GM19468 (cell line): ENCODE results near the gene LRRC56.

Experiments used
- ATAC-seq: cut with Tn5 transposase; IDR thresholded peaks from one replicate; pipeline ENCODE4 v1.9.1; 2021; ENCODE audit warnings: mild to moderate bottlenecking, moderate library complexity, moderate number of reproducible peaks; ENCODE audit not compliant: unreplicated experiment; ENCODE audit errors: extremely low read depth

The LRRC56 gene

GRCh38 chr11:499201-500076, 37.9 kb upstream of the LRRC56 start:
- no peak for ATAC-seq

DNA sequence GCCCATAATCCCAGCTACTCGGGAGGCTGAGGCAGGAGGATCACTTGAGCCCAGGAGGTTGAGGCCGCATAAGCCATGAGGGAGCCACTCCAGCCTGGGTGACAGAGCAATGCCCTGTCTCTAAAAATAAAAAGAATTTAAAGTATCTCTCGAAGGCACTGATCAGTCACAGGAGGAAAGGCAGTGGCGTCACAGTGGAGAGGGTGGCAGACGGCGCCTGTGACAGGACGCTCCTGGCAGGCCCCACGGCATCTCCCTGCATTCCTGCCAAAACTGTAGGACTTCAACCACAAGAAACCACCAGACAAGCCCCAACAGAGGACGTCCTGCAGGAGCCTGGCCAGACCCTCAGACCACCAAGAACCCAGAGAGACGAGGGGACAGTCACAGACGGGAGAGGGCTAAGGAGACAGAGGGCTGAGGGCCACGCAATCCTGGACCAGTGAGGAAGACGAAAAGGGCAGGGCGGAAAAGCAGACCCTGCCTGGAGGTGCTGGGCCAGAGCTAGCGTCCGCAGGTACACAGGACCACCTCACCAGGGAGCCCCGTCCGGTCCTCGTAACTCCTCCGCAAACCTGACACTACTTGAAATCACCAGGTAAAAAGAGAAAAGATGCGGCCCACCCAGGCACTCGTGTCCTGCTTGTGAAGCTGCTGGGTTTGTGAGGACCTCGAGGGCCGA, 36.2 kb upstream of the LRRC56 start:
- ATAC-seq = no peak

GRCh38 chr11:501683-502287, 35.5 kb upstream of the LRRC56 start:
- ATAC-seq = no peak

DNA sequence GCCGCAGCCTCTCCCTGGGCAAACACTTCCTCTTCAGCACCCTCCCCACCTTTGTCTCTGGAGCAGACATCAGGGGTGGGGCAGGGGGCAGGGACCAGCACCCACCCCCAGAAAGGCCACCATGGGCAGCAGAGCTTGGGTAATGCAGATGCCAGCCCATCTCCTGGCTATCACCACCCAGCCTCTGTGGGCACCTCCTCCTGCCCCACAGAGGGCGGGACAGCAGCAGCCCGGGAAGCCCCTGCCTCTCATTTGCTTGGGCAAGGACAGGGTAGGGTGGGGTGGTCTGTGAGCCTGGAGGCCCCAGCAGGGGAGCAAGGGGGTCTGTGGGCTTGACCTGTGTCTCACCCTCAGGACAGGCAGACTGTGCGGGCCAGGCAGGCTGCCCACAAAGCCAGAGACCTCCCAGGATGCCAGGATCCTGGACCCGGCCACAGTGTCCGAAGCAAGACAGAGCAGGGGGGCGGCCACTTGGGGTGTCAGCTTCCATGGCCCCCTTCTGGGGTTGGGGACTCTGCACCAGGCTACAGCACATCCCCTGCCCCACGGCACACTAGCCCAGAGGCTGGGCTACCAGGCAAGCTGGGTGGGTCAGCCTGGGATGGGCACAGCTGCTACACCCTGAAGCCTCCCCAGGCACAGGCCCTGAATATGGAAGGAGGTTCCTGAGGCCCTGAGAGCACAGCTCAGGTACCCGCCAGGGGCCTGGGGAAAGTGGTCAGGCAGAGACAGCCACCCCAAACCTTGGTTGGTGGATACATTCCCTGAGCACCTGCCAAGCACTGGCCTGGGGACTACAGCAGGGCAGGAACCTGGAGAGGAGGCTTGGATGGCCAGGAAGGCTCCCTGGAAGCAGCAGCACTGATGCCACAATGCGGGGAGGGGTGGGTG, 34.8 kb upstream of the LRRC56 start:
- no peak for ATAC-seq

DNA sequence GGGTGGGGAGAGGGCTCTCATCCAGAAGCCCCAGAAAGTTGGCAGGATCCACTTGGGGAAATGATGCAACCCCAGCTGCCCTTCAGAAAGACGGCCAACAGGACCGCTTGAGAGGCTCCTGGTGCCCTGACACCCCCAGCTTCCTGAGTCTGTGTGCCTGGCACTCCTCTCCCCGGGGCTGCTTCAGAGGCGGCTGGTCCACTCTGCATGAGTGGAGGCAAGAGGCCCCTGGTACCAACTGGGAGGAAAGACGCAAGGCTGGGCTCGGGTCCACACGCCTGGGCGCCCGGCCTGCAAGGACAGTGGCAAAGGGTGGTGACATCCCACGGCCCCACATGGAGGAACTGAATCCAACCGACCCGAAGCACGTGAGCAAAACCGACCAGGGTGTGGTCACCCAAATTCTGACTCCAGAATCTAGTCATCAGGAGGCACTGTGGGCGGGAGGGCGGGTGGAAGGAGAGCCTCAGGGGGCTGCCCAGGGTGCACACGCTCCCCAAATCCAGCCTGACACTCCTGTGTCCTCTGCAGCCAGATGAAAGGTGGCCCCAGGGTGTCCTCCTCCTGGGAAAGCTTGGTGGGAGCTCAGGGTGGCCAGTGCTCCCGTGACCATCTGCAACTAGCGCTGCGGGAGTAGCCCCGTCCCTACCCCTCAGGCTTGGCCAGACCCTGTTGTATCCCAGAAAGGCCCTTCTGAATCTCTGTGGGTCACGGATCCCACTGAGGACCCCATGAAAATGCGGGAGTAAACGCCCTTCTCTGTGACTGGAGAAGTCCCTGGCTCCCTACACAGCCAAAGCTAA, 33.9 kb upstream of the LRRC56 start:
- ATAC-seq = no peak

DNA sequence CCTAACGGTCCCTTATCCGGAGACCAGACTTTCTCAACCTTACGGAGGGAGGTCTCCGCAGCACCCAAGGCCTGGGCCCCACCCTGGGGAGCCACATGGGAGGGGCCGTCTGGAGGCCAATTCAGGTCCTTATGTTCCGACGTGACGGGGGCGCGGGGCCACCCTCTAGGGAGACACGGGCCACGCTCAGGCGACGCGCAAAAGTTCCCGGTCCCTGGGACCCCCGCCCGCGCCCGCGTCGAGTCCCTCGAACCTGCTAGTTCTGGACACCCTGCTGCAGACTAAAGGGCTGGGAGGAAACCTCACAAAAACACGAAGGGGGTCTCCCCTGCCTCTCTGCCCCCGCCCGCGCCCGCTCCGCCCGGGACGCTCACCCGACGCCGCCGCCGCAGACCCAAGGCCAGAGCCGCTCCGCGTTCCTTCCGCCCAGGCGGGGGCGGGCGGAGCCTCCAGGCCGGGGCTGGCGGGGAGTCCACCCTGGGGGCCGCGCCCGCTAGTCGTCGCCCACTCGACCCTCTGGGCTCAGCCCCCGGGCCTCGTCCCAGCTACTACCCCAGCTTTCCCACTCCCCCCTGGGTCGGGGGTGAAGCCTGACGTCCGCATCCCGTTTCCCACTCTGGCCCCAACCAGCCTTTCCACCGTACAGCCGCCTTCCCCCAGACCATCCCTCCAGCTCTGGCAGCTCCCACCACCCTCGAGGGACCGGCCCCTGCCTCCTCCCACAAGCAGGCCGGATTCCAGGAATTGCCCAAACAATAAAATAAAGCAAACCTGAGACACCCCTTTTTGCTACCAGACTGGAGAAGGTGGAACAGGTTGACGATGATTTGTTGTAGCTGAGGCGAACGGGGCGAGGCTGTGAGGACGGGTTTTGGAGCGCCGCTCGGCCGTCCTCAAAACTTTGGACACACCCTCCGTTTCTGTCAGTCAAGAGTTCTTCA, 33.0 kb upstream of the LRRC56 start:
- ATAC-seq = no peak

- no peak for ATAC-seq
Measured at GRCh38 chr11:504994-505344, 32.4 kb upstream of the LRRC56 start.

GRCh38 chr11:506238-506994, 30.9 kb upstream of the LRRC56 start:
- peak; percentile 51 for ATAC-seq

DNA sequence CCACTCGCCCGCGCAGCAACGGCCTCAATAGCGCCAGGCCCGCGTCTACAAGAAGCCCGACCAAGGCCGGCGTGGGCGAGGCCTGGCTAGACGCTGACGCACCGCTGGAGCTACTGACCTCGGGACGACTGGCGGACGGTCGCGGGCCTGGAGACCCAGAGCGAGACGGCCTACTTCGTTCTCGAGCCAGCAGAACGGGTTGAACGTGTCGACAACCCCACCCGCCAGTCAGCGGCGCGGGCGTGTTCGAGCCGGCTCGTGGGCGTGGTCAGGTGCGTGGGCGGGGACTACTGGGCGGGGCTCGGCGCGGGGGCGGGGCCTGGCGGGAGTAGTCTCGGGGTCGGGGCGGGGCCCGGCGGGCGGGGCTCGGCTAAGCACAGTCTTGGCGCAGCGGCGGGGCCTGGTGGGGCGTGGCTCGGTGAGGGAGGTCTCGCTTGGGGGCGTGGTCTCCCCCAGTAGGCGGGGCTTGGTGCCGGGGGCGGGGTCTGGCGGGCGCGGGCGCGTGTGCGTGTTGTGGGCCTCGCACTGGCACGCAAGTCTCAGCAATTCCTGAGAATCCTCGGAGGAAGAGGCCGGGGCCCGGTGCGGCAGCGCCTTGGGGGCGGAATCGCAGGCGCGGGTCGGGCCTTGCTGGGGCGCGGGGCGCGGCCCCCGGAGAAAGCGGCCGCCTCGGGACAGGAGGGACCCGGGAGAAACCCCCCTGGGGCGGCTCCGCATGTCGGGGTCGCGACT, 30.2 kb upstream of the LRRC56 start, which contains the start of gene RNH1:
RNH1 (minus strand) TSS at position 248 of the 732 bp plus-strand sequence. CDS start 5,080 bp downstream, outside the sequence.
- no peak for ATAC-seq

GRCh38 chr11:507727-508515, 29.4 kb upstream of the LRRC56 start:
- no peak for ATAC-seq

DNA sequence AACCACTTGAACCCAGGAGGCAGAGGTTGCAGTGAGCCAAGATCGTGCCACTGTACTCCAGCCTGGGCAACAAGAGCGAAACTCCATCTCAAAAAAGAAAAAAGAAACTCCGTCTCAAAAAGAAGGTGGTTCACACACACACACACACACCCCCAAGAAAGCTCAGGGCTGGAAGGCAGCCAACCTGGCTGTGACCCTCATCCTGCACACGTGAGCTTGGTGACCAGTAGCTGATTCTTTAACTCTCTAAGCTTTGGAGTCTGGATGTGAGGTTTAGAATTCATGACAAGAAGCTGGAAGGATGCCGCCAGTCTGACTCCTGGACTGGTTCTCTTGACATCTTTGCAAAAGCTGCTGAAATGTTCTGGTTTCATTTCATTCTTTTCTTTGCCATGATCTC, 28.4 kb upstream of the LRRC56 start:
- no peak for ATAC-seq

- ATAC-seq = no peak
Measured at GRCh38 chr11:512761-513595, 24.3 kb upstream of the LRRC56 start.

- ATAC-seq = no peak
Measured at GRCh38 chr11:514606-515005, 22.7 kb upstream of the LRRC56 start.

GRCh38 chr11:515131-515530, 22.2 kb upstream of the LRRC56 start:
- no peak for ATAC-seq

GRCh38 chr11:516400-516799, 20.9 kb upstream of the LRRC56 start:
- no peak for ATAC-seq
